GM12874 (cell line): ENCODE data around the gene LDLRAD4.

ENCODE experiments used
- TF ChIP-seq, protein P1 (sequence below): IDR thresholded peaks from 2 replicates; pipeline ENCODE4 v1.5.1; 2011; ENCODE audit warnings: low read depth, mild to moderate bottlenecking, control low read depth, low read length, moderate library complexity; ENCODE audit not compliant: insufficient read depth

Gene LDLRAD4

DNA sequence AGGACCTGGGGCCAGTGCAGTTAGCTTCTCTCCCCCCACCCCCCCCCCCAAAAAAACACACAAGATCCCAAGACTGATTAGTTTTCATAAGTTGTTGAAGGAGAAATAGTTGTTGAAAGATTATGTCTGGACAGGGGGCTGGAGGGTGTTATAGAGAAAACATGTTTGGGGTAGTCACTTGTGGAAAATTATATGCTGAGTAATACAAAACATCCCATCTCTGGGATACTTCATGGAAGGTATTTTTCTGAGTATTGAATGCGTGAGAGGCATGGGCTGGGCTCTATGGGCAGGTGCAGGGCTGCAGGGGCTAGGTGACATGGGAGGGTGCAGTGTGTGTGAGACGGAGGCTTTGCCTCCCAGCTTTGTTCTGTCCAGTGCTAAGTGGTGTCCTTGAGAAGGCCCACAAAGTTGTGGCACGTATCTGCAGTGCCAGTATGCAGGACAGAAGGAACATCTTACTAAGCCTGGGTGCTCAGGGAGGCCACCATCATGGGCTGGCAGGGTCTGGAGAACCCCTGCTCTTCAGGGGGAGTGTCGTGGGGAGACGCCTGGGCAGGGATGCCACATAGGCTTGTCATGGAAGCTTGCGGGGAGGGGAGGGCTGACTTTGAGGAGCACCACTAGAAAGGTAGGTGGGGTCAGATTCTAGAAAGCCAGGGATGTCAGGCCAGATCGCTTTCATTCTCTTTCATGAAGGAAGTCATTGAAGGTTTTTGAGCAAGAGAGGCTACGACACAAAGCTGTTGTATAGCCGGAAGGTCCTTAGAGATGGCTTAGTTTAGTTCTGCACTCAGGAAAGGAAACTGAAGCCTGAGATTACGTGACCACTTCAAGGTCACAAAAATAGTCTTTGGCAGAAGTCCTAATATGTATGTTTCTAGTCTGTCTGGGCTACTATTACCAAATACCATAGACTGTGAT, 232.0 kb downstream of the LDLRAD4 start:
- TF ChIP-seq, protein P1, sequence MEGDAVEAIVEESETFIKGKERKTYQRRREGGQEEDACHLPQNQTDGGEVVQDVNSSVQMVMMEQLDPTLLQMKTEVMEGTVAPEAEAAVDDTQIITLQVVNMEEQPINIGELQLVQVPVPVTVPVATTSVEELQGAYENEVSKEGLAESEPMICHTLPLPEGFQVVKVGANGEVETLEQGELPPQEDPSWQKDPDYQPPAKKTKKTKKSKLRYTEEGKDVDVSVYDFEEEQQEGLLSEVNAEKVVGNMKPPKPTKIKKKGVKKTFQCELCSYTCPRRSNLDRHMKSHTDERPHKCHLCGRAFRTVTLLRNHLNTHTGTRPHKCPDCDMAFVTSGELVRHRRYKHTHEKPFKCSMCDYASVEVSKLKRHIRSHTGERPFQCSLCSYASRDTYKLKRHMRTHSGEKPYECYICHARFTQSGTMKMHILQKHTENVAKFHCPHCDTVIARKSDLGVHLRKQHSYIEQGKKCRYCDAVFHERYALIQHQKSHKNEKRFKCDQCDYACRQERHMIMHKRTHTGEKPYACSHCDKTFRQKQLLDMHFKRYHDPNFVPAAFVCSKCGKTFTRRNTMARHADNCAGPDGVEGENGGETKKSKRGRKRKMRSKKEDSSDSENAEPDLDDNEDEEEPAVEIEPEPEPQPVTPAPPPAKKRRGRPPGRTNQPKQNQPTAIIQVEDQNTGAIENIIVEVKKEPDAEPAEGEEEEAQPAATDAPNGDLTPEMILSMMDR, result no peak

DNA sequence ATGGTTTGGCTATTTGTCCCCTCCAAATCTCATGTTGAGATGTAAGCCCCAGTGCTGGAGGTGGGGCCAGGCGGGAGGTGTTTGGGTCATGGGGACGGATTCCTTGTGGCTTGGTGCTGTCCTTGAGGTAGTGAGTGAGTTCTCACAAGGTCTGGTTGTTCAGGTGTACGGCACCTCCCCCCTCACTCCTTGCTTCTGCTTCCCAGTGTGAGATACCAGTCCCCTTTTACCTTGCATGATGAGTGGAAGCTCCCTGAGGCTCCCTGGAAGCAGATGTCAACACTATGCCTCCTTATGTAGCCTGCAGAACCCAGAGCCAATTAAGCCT, 232.6 kb downstream of the LDLRAD4 start:
- TF ChIP-seq, protein P1, result no peak

DNA sequence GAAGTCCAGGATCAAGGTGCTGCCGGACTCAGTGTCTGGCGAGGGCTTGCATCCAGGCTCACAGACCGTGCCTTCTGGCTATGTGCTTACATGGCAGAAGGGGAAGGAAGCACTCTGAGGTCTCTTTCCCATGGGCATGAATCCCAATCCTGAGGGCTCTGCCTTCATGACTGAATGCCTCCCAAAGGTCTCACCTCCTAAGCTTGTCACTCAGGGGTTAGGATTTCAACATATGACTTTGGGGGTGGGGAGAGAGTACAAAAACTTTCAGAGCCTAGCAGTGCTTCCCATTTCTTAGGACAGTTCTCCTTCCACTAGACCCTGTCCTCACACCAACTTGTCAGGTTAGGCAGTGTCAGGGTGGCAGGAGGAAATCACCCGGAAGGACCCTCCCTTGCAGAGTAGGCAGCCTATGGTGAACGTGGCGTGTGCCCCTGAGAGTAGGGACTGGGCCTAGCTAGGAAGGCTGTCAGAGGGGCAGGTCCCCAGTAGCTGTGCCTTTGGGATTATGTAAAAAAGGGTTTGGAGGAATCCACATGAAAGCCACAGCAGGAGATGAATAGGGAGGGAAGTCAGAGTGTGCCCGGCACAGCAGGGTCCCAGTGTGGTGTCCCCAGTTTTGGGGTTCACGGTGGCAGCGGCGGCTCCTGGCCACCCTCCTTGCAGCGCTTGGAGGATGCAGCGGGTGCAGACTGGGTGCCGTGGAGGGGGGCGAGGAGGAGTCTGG, 233.3 kb downstream of the LDLRAD4 start:
- TF ChIP-seq, protein P1, result no peak

DNA sequence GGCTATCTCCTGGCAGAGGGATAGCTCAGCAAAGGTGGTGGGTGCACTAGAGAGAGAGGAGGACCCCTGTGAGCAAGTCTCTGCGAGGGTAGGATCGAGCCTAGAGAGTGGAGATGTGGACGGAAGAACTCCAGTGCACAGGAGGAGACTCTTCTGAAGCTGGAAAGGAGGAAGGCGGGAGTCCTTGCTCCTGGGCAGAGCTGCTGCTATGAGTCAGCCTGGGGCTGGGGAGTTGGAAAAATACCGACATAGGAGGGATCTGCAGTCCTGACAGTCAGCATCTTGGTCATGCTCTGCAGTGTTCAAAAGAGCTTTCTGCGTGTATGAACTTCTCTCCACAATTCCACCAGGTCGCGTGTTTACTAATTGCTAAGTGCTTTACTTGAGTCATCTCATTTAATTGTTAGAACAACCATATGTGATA, 233.8 kb downstream of the LDLRAD4 start:
- TF ChIP-seq, protein P1, result no peak

DNA sequence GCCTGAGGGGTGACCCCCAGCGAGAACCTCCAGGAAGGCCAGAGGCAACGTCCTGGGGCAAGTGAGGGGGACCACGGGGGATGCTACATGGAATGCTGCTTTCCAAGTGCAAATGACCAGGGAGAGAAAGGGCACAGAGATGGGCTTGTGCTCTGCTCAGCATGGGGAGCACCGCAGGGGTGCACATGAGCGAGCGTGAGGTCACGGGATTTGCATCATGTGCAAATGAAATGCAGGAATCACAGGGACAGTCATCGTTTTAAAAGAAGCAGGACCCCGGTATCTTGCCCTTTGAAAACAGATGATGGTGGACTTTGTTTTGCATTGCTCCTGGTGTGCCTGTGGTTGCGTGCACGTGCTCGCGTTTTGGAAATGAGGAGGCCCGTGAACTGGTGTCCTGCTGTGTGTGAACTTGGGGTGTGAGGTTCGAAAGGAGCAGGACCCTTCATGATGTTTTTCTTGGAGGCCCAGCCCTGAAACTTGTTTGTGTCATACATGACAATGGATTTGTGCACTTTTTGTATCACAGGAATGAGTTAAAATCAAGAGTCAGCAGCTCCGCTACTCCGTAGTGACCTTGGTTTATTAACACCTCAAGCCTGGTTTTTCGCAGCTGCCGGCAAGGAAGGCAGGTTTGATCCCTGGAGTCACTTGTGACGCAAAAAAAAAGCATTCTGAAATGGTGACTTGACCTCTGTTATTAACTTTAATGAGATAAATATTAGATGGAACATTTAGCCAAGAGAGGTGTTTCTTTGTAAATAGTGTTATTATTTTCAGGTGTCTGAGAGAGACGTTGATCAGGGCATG, 234.5 kb downstream of the LDLRAD4 start:
- TF ChIP-seq, protein P1, result no peak

DNA sequence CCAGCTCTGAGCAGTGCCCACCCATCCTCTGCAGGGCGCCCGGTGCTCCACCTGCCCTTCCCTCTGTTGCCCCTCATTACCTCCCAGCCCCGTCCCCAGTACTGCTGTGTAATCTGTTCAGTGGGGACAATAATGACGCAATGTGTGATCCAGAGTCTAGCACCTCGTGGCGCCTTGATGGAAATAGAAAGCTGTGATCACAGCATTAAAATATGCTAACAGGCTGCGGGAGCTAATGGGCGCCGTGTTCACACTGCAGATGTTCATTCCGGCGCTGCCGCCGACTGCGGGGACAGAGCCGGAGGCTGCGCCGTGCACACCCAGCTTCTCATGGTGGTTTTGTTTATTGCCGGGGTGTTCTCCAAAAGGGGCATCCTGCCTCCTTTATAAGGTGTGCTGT, 235.2 kb downstream of the LDLRAD4 start:
- TF ChIP-seq, protein P1, result no peak
